Urinary bladder (tissue), 4 donors: ENCODE data around the gene PARD3. TPM values are rescaled to one million over a fixed set of nuclear protein-coding genes. Genes with fewer than 3 reads are reported as not detected.

Experiments used
- DNase-seq: peaks from one replicate; pipeline ENCODE4 v3.0.0-alpha.2; 2015; ENCODE audit errors: extremely low spot score
- H3K27ac ChIP-seq: one replicate; pipeline ENCODE4 v1.5.1; 2013; ENCODE audit warnings: low read depth, mild to moderate bottlenecking, moderate library complexity
- H3K36me3 ChIP-seq: one replicate; pipeline ENCODE4 v1.6.1; 2013; ENCODE audit warnings: mild to moderate bottlenecking, moderate library complexity; ENCODE audit not compliant: insufficient read depth
- H3K4me1 ChIP-seq: one replicate; pipeline ENCODE4 v1.6.1; 2013; ENCODE audit warnings: mild to moderate bottlenecking, moderate library complexity; ENCODE audit not compliant: insufficient read depth
- H3K4me3 ChIP-seq: one replicate; pipeline ENCODE4 v1.5.1; 2013; ENCODE audit warnings: low read depth, low read length
- WGBS: extraction: QIAGEN DNeasy Blood & Tissue Kit; methylation state at CpG from one replicate; pipeline ENCODE4 v1.1.7; 2013; 5-methylcytosine and 5-hydroxymethylcytosine counted together
- polyA plus RNA-seq: library from polyadenylated mRNA; stranded (reverse); fragments of 200-250 nt; gene quantifications from one replicate; pipeline ENCODE4 v1.2.3, GENCODE V29; 2013
- total RNA-seq: library from RNA; depleted of rRNA; stranded (reverse); fragments of >200 nt; gene quantifications from one replicate; pipeline ENCODE4 v1.2.3, GENCODE V29; 2014
- donor health status: healthy with polysubstance abuse.
- donor health status: healthy.

The PARD3 gene
- total and polyA plus RNA-seq, 2 donors, result 27.5 to 89.1 TPM

- Histone ChIP-seq H3K4me1 (peaks cover 3% of the 10 kb centered on the region), H3K36me3 (no peaks in the 10 kb centered on the region), H3K4me3 (no peak overlapping the region), H3K27ac (no peak overlapping the region)
- 90% methylated on average over 11 of the region's 11 CpGs for WGBS
- no peak for DNase-seq
These were observed 401.1 kb downstream of the PARD3 start for GRCh38 chr10:34413756-34414587.

- H3K4me1 ChIP-seq, result peaks cover 3% of the 10 kb centered on the region
- no peak overlapping the region for H3K4me3 ChIP-seq
- no peak for DNase-seq
- H3K36me3 ChIP-seq, result no peaks in the 10 kb centered on the region
- 93% methylated on average over 3 of the region's 3 CpGs for WGBS
- no peak overlapping the region for H3K27ac ChIP-seq
These were observed 401.9 kb downstream of the PARD3 start for GRCh38 chr10:34413214-34413613.

- Histone ChIP-seq H3K27ac (no peak overlapping the region), H3K4me3 (no peak overlapping the region), H3K4me1 (no peaks in the 10 kb centered on the region), H3K36me3 (no peaks in the 10 kb centered on the region)
- WGBS, result 90% methylated on average over 3 of the region's 3 CpGs
- no peak for DNase-seq
These were observed 406.1 kb downstream of the PARD3 start for GRCh38 chr10:34408956-34409355.

GRCh38 chr10:34408381-34408780 lies 406.7 kb downstream of the PARD3 start:
- 78% methylated on average over 2 of the region's 2 CpGs for WGBS
- H3K4me3 ChIP-seq, result no peak overlapping the region
- no peak for DNase-seq

GRCh38 chr10:34407324-34407805 lies 407.7 kb downstream of the PARD3 start:
- 59% methylated on average over 7 of the region's 7 CpGs for WGBS
- no peak overlapping the region for H3K27ac ChIP-seq
- H3K36me3 ChIP-seq, result no peaks in the 10 kb centered on the region
- no peak for DNase-seq
- H3K4me3 ChIP-seq, result no peak overlapping the region
- no peaks in the 10 kb centered on the region for H3K4me1 ChIP-seq

More at GRCh38 chr10:34408381-34408780, 406.7 kb downstream of the PARD3 start:
- no peaks in the 10 kb centered on the region for H3K36me3 ChIP-seq
- no peaks in the 10 kb centered on the region for H3K4me1 ChIP-seq
- no peak overlapping the region for H3K27ac ChIP-seq

- Histone ChIP-seq H3K27ac (no peak overlapping the region), H3K36me3 (no peaks in the 10 kb centered on the region), H3K4me1 (no peaks in the 10 kb centered on the region), H3K4me3 (no peak overlapping the region)
- DNase-seq, result no peak
- 70% methylated on average over 4 of the region's 4 CpGs for WGBS
These were observed 408.4 kb downstream of the PARD3 start for GRCh38 chr10:34406463-34407323.

- no peak for DNase-seq
- no peaks in the 10 kb centered on the region for H3K4me1 ChIP-seq
- 84% methylated on average over 3 of the region's 3 CpGs for WGBS
These were observed 409.3 kb downstream of the PARD3 start for GRCh38 chr10:34405611-34406462.

GRCh38 chr10:34403512-34403911 lies 411.6 kb downstream of the PARD3 start:
- H3K36me3 ChIP-seq, result no peaks in the 10 kb centered on the region
- no peak overlapping the region for H3K27ac ChIP-seq
- no peak overlapping the region for H3K4me3 ChIP-seq
- DNase-seq, result no peak
- no peaks in the 10 kb centered on the region for H3K4me1 ChIP-seq
- 74% methylated on average over 4 of the region's 4 CpGs for WGBS

More at GRCh38 chr10:34405611-34406462, 409.3 kb downstream of the PARD3 start:
- H3K4me3 ChIP-seq, result no peak overlapping the region
- no peaks in the 10 kb centered on the region for H3K36me3 ChIP-seq
- H3K27ac ChIP-seq, result no peak overlapping the region

GRCh38 chr10:34400075-34400474 lies 415.0 kb downstream of the PARD3 start:
- WGBS, result 96% methylated on average over 3 of the region's 3 CpGs
- Histone ChIP-seq H3K27ac (no peak overlapping the region), H3K4me1 (no peaks in the 10 kb centered on the region), H3K36me3 (no peaks in the 10 kb centered on the region), H3K4me3 (no peak overlapping the region)
- no peak for DNase-seq

GRCh38 chr10:34399013-34399412 lies 416.1 kb downstream of the PARD3 start:
- Histone ChIP-seq H3K4me1 (no peaks in the 10 kb centered on the region), H3K27ac (no peak overlapping the region), H3K36me3 (no peaks in the 10 kb centered on the region), H3K4me3 (no peak overlapping the region)
- WGBS, result 75% methylated on average over 7 of the region's 7 CpGs
- DNase-seq, result no peak

- Histone ChIP-seq H3K27ac (no peak overlapping the region), H3K36me3 (peaks cover 1% of the 10 kb centered on the region), H3K4me3 (no peak overlapping the region), H3K4me1 (no peaks in the 10 kb centered on the region)
- WGBS, result 28% methylated on average over 1 of the region's 1 CpG
- no peak for DNase-seq
These were observed 417.8 kb downstream of the PARD3 start for GRCh38 chr10:34397324-34397723.

GRCh38 chr10:34396663-34397062 lies 418.4 kb downstream of the PARD3 start:
- H3K4me3 ChIP-seq, result no peak overlapping the region
- 86% methylated on average over 2 of the region's 2 CpGs for WGBS
- no peaks in the 10 kb centered on the region for H3K4me1 ChIP-seq
- DNase-seq, result no peak
- H3K27ac ChIP-seq, result no peak overlapping the region
- H3K36me3 ChIP-seq, result peaks cover 1% of the 10 kb centered on the region

- H3K36me3 ChIP-seq, result peaks cover 1% of the 10 kb centered on the region
- no peak for DNase-seq
- no peak overlapping the region for H3K27ac ChIP-seq
- no peak overlapping the region for H3K4me3 ChIP-seq
- H3K4me1 ChIP-seq, result no peaks in the 10 kb centered on the region
These were observed 422.4 kb downstream of the PARD3 start for GRCh38 chr10:34392641-34393170.
